NCI-H345 (cell line): ENCODE results near the gene AIMP2.
A peak's percentile ranks its signal among the peaks of the same experiment; 100 is the strongest.
"Not testable (repeated sequence)": the region's sequence is repeated elsewhere in the genome, so short reads cannot be mapped to it uniquely, and the experiment has no call there.

Experiments
- DNase-seq: peaks from one replicate; lab custom pipeline; 2025; lab: John Stamatoyannopoulos, UW

Gene AIMP2

GRCh38 chr7:6026011-6026819 lies 17.1 kb downstream of the AIMP2 start:
- DNase-seq, result peak; percentile 24

GRCh38 chr7:6026820-6027311 lies 17.8 kb downstream of the AIMP2 start:
- DNase-seq, result no peak

- no peak for DNase-seq
Observed at GRCh38 chr7:6027806-6028365, 18.8 kb downstream of the AIMP2 start.

GRCh38 chr7:6028563-6028962 lies 19.5 kb downstream of the AIMP2 start:
- DNase-seq, result no peak

- DNase-seq, result no peak
Observed at GRCh38 chr7:6030988-6031387, 21.9 kb downstream of the AIMP2 start, which contains the start of gene ANKRD61. Gene ANKRD61 (plus strand): TSS chr7:6031376. CDS start chr7:6031376, 0 bp downstream.

- no peak for DNase-seq
Observed at GRCh38 chr7:6031567-6031966, 22.5 kb downstream of the AIMP2 start.

GRCh38 chr7:6032167-6032566 lies 23.1 kb downstream of the AIMP2 start:
- no peak for DNase-seq

- DNase-seq, result no peak
Observed at GRCh38 chr7:6032641-6033040, 23.6 kb downstream of the AIMP2 start.

- DNase-seq, result no peak
Observed at GRCh38 chr7:6035165-6035564, 26.1 kb downstream of the AIMP2 start.

GRCh38 chr7:6035686-6036085 lies 26.6 kb downstream of the AIMP2 start:
- DNase-seq, result no peak

GRCh38 chr7:6049780-6050179 lies 40.7 kb downstream of the AIMP2 start:
- no peak for DNase-seq

- DNase-seq, result not testable (repeated sequence)
Observed at GRCh38 chr7:6051185-6051584, 42.1 kb downstream of the AIMP2 start.

GRCh38 chr7:6056616-6057015 lies 47.5 kb downstream of the AIMP2 start:
- DNase-seq, result no peak

- DNase-seq, result no peak
Observed at GRCh38 chr7:6057316-6058129, 48.5 kb downstream of the AIMP2 start.

- not testable (repeated sequence) for DNase-seq
Observed at GRCh38 chr7:6059941-6060340, 50.9 kb downstream of the AIMP2 start.

- no peak for DNase-seq
Observed at GRCh38 chr7:6071406-6071805, 62.3 kb downstream of the AIMP2 start.
